HG02885 (cell line): ENCODE measurements around the gene ITIH1.

Experiments used
- ATAC-seq: cut with Tn5 transposase; IDR thresholded peaks from one replicate; pipeline ENCODE4 v1.9.1; 2021; ENCODE audit warnings: mild to moderate bottlenecking; ENCODE audit not compliant: unreplicated experiment, poor library complexity

The ITIH1 gene

DNA sequence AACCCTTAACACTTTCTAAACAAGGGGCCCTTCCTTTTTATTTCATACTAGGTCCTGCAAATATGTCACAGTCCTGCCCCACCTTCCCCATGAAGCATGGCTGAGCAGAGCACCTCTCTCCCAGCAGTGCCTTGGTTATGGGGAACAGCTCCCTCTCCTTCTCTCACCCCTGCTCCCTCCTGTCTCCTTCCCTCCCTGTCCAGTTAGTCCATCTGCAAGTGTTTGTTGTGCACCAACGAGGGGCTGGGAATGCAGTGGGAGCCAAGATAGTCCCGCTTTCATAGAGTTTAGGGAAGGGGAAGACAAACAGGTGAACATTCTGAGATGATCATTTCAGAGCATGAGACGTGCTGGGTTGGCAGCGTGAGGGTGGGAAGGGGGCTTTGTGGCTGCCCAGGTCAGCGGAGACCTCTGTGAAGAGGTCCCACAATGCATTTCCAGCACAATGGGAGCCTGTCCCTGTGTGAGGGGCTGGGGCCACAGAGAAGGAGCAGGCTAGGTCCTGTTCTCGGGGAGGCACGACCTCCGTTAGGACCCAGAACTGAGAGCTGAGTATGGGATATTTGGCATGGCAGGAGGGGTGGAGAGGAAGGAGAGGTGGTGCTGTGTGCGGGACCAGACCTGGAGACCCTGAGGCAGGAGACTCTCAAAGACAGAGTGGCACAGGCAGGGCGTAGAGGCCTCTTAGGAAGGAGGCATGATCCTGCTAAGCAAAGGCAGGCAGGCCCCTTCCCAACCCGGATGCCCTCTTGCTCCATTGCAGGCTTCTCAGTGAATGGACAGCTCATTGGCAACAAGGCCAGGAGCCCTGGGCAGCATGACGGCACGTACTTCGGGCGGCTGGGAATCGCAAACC, 11.7 kb downstream of the ITIH1 start:
- no peak for ATAC-seq

DNA sequence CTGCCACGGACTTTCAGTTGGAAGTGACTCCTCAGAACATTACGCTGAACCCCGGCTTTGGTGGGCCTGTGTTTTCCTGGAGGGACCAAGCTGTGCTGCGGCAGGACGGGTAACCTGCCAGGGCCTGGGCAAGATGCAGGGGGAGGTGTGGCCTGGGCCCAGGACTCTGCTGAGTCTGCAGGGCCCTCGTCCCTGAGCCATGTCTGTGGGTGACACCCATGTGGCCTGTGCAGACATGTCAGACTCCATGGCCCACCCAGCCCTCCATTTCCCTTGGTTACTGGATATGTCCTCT, 12.3 kb downstream of the ITIH1 start:
- ATAC-seq: no peak

DNA sequence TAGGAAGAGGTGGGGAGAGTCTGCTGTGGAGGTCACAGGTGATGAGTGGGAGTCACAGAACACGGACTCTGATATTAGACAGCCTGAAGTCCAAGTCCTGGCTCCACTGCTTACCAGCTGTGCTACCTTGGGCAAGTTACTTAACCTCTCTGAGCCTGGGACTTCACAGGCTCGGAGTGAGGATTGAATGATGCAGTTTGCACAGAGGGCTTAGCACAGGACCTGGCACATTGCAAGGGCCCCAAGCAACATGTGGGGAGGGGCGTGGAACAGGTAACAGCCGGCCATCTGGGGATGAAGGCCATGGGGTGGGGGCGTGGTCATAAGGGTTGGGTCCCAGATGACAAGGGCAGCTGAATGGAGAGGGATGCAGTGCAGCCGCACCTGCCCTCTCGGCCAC, 12.9 kb downstream of the ITIH1 start:
- no peak for ATAC-seq

DNA sequence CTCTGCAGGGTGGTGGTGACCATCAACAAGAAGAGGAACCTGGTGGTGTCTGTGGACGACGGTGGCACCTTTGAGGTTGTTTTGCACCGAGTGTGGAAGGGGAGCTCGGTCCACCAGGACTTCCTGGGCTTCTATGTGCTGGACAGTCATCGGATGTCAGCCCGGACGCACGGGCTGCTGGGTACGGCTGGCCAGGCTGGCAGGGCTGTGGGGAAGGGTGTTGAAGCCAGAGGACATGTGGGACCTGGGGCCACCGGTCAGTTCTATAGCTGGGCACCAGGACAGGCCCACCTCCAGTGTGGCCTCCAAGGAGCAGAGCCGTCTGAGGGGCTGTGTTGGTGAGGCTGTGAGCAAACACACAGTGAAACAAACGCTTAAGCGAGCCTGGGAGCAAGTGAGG, 13.3 kb downstream of the ITIH1 start:
- no peak for ATAC-seq

DNA sequence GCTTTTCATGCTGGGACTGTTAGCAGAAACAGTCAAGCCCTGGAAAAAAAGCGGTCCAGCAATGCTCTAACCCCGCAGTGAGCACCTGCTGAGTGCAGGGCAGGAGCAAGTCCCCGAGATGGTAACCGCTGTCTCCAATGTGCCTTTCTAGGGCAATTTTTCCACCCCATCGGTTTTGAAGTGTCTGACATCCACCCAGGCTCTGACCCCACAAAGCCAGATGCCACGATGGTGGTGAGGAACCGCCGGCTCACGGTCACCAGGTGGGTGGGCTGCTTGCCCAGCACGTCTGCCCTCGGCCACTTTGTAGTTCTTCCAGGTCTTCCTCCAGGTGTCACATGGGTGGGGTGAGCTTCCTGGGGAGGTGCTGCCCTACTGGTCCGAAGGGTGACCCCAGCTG, 14.0 kb downstream of the ITIH1 start:
- no peak for ATAC-seq

DNA sequence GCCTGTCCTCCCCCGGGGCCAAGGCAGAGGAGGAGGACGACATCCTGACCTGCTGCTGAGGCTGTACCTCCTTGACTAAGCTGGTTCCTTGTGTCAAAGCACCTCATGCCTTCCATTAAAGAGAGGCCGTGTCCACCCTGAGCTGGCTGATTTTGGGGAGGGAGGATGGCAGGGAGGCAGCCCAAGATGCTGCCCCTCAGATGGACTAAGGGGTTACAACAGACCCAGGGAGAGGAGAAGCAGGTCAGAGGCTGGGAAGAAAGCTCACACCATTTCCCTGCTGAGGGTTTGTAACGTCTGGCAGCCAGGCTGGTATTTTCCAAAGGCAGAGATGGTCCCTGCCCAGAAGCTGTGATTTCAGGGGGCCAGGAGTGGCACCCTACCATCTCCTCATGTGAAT, 14.5 kb downstream of the ITIH1 start:
- ATAC-seq: no peak

DNA sequence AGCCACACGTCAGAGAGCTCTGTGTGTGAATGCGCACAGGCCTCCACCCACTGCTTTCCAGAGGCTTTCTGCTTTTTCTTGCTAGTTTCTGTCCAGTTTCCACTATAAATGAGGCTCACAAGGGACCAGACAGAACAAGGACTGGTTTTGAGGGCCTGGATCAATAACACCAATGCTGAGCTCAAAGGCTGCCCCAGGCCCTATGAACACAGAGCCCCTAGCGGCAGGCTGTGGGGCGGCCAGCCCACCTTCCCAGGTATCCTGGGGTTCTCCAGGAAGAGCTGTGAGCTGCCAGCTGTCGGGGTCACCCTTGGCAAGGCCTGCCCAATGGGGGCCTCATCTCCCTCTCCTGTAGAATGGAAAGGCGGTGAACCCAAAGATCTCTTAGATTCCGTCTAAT, 15.0 kb downstream of the ITIH1 start:
- ATAC-seq: no peak

DNA sequence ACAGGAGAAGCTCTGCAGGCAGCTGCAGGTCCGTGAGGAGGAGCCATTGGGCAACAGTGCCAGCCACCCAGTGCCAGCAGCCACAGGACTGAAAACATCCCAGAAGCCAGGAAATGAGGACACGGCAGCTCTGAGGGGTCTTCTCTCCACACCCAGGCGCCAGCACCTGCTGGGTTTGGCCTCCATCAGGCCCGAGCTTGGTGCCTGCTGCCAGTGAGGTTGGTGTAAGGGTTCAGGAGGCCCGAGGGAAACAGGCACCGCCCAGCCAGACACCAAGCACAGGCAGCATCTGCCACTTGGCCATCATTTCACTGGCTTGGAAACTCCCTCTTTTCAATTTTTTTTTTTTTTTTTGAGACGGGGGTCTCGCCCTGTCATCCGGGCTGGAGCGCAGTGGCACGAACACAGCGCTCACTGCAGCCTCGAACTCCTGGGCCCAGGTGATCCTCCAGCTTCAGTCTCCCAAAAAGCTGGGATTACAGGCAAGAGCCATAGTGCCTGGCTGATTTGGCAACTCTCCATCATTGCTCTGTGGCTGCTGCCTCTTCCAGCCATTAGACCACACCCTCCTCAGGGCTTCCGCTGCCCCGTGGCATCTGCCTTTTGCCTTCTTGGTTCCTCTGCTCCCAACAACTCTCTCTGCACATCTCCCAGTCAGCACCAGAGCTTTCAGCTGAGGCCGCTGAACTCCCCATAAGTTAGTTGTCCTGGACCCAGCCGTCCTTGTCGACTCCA, 15.7 kb downstream of the ITIH1 start:
- no peak for ATAC-seq

DNA sequence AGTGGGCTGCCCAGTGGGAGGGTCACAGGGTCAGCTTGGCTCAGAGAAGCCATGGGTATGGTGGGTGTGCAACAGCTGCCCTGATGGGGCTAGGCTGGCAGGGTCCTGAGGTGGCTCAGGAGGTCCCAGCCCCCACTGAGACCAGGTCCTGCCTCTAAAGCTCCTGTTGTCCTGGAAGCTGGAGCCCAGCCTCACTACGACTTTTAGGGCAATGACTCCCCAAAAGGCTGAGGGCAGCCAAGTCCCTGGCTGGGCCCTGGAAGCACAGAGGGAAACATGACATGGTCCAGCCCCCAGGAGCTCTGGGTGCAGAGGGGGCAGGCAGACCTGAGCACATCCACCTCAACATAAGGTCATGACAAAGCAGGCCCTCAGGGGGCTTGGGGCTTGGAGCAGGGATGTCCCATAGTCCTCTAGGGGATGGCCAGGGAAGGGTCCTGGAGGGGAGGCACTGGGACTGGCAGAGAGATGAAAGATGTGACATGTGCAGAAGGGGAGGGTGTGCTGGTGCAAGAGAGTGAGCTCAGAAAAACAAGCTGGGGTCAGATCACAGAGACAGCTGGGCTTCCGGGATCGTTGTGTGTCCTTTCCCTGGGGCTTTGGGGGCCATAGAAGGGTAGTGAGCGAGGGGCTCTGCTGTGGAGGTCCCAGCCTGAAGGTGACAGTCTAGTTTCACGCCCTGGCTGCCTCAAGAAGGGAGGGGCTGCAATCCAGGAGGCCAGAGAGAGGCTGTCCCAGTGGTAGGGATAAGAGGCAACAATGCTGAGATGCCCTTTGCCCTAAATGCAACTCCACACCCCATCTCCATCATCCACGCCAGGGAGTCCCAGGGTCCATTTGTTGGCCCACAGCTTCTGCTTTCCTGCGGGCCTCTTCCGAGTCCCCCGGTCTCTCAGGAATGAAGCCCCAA, 16.6 kb downstream of the ITIH1 start:
- ATAC-seq: no peak

DNA sequence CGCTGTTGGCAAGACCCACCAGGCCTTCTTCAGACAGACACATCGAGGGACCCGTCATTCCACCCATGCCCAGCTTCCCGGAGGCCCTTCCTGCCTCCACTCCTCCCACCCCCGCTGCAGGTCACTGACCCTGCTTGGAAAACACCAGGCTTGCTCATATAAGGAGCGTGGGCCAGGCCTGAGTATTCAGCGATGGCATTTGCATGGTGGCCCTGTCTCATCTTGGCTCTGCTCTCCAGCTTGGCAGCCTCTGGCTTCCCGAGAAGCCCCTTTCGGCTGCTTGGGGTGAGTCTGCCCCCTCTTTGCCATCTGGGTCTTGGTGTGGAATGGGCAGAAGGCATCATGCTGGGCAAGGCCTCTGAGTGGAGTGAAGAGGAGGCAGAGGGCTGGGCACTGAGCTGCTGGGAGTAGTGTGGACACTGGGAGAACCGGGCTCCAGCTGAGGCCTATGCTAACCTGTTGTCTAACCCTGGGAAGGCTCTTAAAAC, 17.3 kb downstream of the ITIH1 start, which contains the start of gene ITIH3:
TSS of gene ITIH3 (plus strand) at position 185 of the 488 bp plus-strand sequence. CDS start at position 193, 8 bp downstream.
- no peak for ATAC-seq

DNA sequence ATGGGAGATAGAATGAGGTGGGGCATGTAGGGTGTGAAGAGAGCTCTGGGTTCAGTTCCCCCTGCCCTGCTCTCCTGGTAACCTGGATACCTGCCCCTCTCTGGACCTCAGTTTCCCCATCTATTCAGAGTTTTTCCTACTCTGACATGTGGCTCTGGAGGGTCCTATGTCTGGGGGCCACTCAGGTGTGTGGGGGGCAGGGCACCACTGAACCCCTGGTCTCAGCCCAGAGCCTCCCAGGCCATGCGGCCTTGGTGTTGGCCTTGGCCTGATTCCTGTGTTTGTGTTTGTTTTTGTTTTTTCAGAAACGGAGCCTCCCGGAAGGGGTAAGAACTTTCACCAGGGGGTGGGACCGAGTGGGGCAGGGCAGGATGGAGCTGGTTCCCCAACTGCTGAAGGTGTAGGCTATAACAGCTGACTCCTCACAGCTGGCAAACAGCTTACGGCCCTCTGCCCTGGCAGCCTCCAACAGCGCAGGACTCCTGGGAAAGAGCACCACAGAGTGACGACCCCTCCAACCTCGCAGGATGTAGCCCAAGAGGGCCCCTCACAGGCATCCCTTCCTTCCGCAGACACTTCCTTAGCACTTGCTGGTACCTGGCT, 18.0 kb downstream of the ITIH1 start:
- ATAC-seq: no peak

DNA sequence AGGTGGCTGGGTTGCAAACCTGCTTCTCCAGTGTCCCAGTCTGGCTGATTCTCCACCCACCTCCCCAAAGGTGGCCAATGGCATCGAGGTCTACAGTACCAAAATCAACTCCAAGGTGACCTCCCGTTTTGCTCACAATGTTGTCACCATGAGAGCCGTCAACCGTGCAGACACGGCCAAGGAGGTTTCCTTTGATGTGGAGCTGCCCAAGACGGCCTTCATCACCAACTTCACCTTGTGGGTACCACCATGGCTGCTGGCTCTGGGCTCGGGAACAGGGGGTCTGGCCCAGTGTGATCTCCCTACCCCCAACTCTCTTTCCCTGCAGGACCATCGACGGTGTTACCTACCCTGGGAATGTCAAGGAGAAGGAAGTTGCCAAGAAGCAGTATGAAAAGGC, 19.0 kb downstream of the ITIH1 start:
- ATAC-seq: no peak

DNA sequence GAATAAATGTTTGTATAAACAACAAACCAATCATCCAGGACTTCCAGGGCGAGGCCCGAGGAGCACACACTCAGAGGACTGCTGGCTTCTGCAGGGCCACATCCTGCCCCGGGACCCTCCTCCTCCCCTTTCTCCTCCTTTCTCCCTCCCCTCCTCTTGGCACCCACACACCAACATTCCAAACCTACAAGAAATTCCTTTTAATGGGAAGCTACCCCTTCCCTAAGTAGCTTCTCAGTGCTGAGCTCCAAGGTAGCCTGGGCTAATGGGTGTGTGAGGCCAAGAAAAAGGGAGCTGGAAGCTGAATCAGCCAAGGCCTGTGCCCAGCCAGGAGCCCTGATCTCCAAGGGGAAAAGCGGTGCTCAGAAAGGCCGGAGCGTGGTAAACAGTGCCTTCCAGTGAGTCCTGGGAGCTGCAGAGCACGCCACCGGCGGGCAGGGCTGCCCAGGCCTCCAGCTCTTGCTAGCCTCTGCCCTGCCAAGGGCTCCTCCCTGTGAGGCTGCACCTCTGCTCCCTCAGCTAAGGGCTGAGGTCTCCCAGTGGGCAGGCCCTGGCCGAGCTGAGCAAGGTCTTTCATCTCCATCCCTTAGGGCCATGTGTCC, 21.1 kb downstream of the ITIH1 start:
- no peak for ATAC-seq

DNA sequence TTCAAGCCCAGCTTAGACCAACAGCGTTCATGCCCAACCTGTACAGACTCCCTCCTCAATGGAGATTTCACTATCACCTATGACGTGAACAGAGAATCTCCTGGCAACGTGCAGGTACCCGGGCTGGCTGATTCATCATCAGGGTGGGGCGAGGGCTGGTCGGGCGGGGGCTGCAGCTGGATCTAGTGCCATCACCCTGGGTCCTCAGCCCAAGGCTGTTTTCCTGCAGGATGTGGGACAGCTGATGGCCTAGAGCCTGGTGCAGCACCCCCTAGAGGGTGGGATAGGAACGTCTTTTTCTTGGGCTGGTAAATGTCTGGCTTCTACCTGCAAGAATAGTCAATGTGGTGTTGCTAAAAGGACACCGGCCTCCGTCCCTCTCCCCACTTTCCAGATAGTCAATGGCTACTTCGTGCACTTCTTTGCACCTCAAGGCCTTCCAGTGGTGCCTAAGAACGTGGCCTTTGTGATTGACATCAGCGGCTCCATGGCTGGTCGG, 21.6 kb downstream of the ITIH1 start:
- ATAC-seq: no peak

DNA sequence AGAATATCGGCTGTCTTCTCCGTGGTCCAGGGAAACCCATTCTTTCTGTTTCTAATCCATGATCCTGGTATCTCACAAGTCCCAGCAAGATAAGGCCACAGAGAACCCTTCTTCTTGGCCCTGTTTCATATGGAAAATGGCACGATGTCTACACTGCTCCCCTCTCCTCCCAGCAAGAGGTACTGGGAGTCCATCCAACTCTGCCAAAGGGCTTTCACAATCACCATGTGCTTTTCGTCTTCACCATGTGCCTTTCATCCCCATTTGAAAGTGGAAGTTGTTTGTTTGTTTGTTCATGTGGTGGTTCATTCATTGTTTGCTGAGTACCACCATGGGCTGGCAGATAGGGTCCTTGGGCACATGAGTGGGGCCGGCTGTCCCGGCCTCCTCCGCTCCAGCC, 22.7 kb downstream of the ITIH1 start:
- ATAC-seq: no peak

DNA sequence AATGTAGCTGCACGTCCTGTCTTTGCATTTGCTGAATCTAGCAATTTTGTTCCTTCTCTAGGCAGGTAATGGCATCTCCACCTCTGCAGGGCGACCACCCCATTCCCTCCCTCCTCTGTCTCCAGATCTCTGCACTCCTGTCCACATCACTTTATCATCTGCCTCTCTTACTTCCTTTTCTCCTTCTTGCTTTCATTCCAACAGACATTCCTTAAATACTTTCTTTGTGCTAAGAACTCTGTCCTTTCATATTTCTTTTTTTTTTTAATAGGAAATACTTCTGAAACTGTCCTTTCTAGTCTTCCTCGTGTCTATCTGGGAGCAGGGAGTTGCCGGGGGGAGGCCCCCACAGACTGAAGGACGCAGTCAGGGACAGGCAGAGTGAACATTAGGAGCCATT, 24.4 kb downstream of the ITIH1 start:
- ATAC-seq: no peak

DNA sequence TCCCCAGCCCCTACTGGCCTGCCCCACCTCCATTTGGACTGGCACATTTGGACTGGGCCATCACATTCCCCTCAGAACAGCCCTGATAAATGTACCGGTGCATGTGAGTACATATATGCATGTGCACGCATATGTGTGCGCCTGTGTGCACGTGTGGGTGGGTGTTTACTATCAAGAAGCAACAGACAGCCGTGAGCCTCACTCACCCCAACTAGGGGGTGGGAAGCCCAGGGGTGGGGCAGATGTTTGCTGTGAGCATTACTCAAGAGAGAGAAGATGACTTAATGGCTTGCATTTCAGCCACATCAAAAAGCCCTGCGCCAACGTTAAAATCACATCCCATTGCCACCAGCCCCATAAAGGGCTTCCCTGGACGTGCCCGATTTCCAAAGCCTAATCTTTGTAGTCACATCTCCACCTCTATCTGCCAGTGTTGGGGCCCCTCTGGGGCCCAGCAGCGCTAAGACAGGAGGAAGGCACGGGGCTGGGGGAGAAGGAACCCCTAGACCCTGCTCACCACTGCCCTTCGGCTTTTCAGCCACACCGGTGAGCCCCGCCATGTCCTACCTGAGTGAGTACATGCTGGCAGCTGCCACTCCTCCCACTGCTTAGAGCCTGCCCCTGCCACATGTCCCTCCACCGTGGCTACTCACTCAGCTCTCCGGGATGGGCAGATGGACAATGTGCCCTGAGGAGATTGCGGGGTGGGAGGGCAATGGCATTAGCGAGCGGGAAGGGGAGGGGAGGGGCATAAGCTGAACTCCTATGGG, 28.1 kb downstream of the ITIH1 start:
- ATAC-seq: no peak

DNA sequence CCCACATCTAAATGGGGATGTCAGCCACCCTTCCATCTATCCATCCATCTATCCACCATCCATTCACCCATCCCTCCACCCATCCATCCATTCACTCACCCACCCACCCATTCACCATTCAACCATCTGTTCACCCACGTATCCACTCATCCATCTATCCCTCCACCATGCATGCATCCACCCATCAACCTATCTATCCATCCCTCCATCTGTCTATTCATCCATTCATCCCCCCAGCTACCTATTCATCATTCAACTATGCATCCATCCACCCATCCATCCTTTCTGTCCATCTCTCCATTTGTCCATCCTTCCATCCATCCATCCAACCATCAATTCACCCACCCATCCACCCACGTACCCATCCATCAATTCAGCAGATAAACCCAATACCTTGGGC, 31.8 kb downstream of the ITIH1 start:
- ATAC-seq: no peak
